Immature natural killer cell (primary cell): Measurements from ENCODE around the gene PPA2. TPM values are rescaled to one million over a fixed set of nuclear protein-coding genes. Genes with fewer than 3 reads are reported as not detected.
A peak's percentile ranks its signal among the peaks of the same experiment; 100 is the strongest.
"Not testable (repeated sequence)": the region's sequence is repeated elsewhere in the genome, so short reads cannot be mapped to it uniquely, and the experiment has no call there.

Experiments used
- DNase-seq, 3 donors: peaks; one replicate each; pipeline ENCODE4 v3.0.0; 2022; ENCODE audit warnings: mixed read lengths in 1 of 3
- H3K27ac Mint-ChIP-seq, 6 donors: one replicate each; pipeline ENCODE4 v1.8.0; 2020; ENCODE audit warnings: mixed read lengths in 6 of 6, mild to moderate bottlenecking in 5 of 6, inconsistent platforms in 4 of 6, moderate library complexity in 3 of 6
- H3K27me3 Mint-ChIP-seq, 3 donors: one replicate each; pipeline ENCODE4 v1.8.0; 2020 to 2021; ENCODE audit warnings: low read depth in 3 of 3, mild to moderate bottlenecking in 3 of 3, mixed read lengths in 3 of 3, moderate library complexity in 3 of 3, inconsistent platforms in 1 of 3
- H3K36me3 Mint-ChIP-seq, 3 donors: one replicate each; pipeline ENCODE4 v1.8.0; 2020; ENCODE audit warnings: mixed read lengths in 3 of 3, inconsistent platforms in 2 of 3, mild to moderate bottlenecking in 2 of 3
- H3K4me1 Mint-ChIP-seq, 2 donors: one replicate each; pipeline ENCODE4 v1.8.0; 2020; ENCODE audit warnings: inconsistent platforms in 2 of 2, mild to moderate bottlenecking in 2 of 2, mixed read lengths in 2 of 2, moderate library complexity in 1 of 2
- H3K4me3 Mint-ChIP-seq, 5 donors: one replicate each; pipeline ENCODE4 v1.8.0; 2020; ENCODE audit warnings: mild to moderate bottlenecking in 5 of 5, mixed read lengths in 5 of 5, inconsistent platforms in 3 of 5, moderate library complexity in 3 of 5
- H3K9me3 Mint-ChIP-seq, 6 donors: one replicate each; pipeline ENCODE4 v1.8.0; 2020; ENCODE audit warnings: mild to moderate bottlenecking in 6 of 6, mixed read lengths in 6 of 6, inconsistent platforms in 4 of 6, moderate library complexity in 3 of 6
- polyA plus RNA-seq, 3 donors: library from polyadenylated mRNA; unstranded; fragments of 300-500 nt; fragmentation: Illumina TruSeq; gene quantifications; one replicate each; pipeline ENCODE4 v1.2.3, GENCODE V29; 2021

The PPA2 gene
- polyA plus RNA-seq, 3 donors from 2014 or later: 91.4 to 110 (median 101) TPM

DNA sequence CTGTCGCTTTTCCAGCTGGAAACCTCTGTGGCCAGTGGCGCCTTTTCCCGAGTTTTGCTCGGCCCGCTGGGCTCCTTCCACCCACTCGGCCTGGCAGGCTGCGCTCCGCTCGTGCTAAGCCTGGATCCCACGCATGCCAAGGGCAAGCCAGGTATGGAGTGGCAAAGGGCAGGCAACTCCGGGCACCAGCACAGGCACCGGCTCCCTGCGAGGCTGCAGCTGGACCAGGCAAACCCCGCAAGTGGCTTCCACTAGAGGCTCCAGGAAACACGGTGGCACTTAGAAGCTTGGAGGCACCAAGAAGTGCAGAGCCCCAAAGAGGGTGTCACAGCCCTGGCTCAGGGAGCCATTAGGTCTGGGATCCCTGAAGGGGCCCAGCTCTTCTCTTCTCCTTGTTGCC is 59.5 kb downstream of the PPA2 start:
- peaks cover 0 to 7% of the 10 kb centered on the region in 2 donors for H3K4me1 Mint-ChIP-seq
- H3K27ac Mint-ChIP-seq: peak overlapping the region in 1 of 6 donors; percentile 48
- peaks cover 6 to 29% (median 27%) of the 10 kb centered on the region in 3 donors for H3K36me3 Mint-ChIP-seq
- H3K4me3 Mint-ChIP-seq: no peak overlapping the region
- no peaks in the 10 kb centered on the region for H3K27me3 Mint-ChIP-seq
- no peak for DNase-seq
- peaks cover 0 to 2% (median 0%) of the 10 kb centered on the region in 6 donors for H3K9me3 Mint-ChIP-seq

DNA sequence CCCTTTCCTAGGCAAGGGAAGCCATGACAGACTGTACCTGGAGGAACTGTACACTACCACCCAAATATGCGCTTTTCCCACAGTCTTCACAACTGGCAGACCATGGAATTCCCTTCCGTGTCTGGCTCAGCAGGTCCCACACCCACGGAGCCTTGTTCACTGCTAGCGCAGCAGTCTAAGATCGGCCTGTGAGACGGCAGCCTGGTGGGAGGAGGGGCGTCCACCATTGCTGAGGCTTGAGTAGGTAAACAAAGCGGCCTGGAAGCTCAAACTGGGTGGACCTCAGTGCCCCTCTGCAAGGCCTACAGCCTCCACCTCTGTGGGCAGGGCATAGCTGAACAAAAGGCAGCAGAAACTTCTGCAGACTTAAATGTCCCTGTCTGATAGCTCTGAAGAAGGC is 64.7 kb downstream of the PPA2 start:
- H3K27ac Mint-ChIP-seq: not testable (repeated sequence)

DNA sequence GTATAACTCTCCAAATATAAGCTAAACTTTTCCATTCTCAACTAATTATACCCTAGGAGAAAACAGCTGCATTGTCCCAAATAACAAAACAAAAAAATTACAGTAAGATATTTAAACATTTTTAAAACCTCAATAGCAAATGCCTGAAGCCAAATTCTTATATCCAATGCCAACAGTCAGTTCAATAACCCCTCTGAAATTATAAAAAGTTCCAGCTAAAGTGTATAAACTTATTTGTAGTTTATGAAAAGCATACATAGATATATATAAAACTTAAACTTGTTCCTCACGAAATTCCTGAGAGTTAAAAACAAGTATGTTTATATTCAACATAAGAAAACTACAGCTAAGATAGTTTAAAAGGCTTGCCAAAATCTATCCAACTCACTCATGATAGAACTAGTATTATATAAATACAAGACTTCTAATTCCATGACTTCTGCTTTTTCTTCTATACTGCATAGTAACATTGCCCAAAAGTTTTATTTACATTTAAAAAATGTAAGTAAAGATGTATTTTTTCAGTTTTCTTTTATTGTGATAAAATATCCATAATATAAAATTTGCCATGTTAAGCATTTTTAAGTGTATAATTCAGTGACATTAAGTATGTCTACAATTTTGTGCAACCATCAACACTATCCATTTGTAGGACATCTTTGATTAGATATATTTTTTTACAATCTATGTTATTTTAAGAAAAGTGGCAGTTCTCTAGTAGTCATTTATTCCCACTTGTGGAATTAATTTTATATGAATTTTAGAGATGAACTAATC is 72.8 kb downstream of the PPA2 start:
- Mint-ChIP-seq H3K27ac (no peak overlapping the region), H3K27me3 (no peaks in the 10 kb centered on the region), H3K36me3 (peaks cover 11 to 25% (median 19%) of the 10 kb centered on the region in 3 donors), H3K4me3 (no peak overlapping the region), H3K4me1 (no peaks in the 10 kb centered on the region), H3K9me3 (no peaks in the 10 kb centered on the region)
- DNase-seq: no peak

More for the DNA sequence above, 64.7 kb downstream of the PPA2 start:
- H3K36me3 Mint-ChIP-seq: peaks cover 24 to 58% (median 54%) of the 10 kb centered on the region in 3 donors
- H3K9me3 Mint-ChIP-seq, H3K27me3 Mint-ChIP-seq, H3K4me1 Mint-ChIP-seq, DNase-seq, H3K4me3 Mint-ChIP-seq: not testable (repeated sequence)

DNA sequence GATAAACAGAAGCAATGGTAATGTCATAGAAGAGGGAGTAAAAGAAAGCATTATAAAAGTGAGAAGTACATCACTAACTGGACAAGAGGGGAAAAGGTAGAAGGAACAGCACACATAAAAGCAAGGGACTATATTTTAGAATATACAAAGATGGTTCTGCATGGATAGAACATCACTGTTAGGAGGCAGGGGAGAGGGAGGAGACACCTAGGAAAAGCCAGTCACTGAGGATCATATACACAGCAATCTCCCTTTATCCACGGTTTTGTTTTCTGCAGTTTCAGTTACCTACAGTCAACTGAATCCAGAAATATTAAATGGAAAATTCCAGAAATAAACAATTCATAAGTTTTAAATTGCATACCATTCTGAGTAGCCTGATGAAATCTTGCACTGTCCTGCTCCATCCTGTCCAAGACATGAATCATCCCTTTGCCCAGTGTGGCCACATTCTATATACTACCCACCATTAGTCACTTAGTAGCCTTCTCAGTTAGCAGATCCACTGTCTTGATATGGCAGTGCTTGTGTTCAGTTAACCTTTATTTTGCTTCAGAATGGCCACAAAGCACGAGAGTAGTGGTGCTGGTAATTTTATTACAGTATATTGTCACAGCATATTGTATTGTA is 74.2 kb downstream of the PPA2 start:
- DNase-seq: no peak
- Mint-ChIP-seq H3K36me3 (peaks cover 7 to 23% (median 15%) of the 10 kb centered on the region in 3 donors), H3K4me1 (no peaks in the 10 kb centered on the region), H3K27me3 (no peaks in the 10 kb centered on the region), H3K27ac (no peak overlapping the region), H3K9me3 (no peaks in the 10 kb centered on the region), H3K4me3 (no peak overlapping the region)

DNA sequence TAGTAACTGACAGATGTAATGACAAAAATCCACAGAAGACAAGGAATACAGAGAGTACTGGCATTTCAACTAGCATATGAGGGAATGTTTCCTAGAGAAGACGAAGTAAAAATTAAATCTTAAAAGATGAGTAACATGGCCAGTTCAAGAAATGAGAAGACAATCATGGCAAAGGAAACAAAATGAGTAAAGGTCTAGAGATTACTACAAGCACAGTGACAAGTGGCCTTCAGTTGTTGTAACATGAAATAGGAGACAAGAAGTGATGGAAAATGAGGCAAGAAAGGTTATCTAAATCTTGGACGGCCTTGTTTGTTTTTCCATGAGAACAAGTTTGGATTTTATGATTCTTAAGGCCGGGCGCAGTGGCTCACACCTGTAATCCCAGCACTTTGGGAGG is 81.0 kb downstream of the PPA2 start:
- DNase-seq: no peak
- Mint-ChIP-seq H3K4me3 (no peak overlapping the region), H3K27ac (no peak overlapping the region), H3K9me3 (no peaks in the 10 kb centered on the region), H3K36me3 (peaks cover 23 to 45% (median 29%) of the 10 kb centered on the region in 3 donors), H3K27me3 (peaks cover 0 to 2% (median 0%) of the 10 kb centered on the region in 3 donors), H3K4me1 (peaks cover 0 to 2% of the 10 kb centered on the region in 2 donors)

DNA sequence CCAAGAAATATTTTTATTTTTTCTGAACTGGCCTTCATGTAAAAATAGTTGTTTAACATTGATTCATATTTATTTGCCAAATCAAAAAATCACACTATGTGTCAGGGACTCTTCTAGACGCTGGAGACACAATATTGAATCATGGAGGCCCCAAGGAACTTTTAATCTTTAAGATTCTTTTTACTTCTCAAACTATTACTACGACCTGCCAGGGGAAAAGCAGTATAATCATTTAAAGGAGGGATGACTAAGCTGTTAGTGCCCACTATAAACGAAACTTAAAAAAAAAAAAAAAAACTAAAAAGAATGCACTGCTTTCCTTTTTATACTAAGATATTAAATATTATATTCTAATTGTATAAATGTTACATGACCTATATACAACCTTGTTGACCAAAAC is 84.7 kb downstream of the PPA2 start:
- H3K27ac Mint-ChIP-seq: no peak overlapping the region
- peaks cover 0 to 2% of the 10 kb centered on the region in 2 donors for H3K4me1 Mint-ChIP-seq
- H3K9me3 Mint-ChIP-seq: no peaks in the 10 kb centered on the region
- H3K27me3 Mint-ChIP-seq: peaks cover 0 to 2% (median 0%) of the 10 kb centered on the region in 3 donors
- H3K36me3 Mint-ChIP-seq: peaks cover 28 to 46% (median 41%) of the 10 kb centered on the region in 3 donors
- DNase-seq: no peak
- no peak overlapping the region for H3K4me3 Mint-ChIP-seq

DNA sequence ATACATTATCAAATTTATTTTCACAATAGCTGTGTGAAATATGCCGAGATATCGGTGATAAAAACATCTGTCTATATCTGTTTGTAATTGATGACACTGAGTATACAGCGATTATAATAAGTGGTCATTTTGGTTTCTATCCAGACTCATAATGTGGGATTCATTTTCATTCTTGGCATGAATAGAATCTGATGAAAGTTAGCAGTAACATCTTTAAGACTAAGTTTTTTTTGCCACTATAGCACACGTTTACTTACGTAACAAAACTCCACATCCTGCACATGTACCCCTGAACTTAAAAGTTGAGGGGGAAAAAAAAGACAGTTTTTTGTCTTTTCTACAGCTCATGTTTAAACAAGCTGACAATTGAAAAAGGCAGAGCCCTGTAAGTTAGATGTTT is 86.4 kb downstream of the PPA2 start:
- H3K36me3 Mint-ChIP-seq: peaks cover 36 to 54% (median 48%) of the 10 kb centered on the region in 3 donors
- no peak overlapping the region for H3K4me3 Mint-ChIP-seq
- no peak for DNase-seq
- H3K27ac Mint-ChIP-seq: no peak overlapping the region
- no peaks in the 10 kb centered on the region for H3K9me3 Mint-ChIP-seq
- peaks cover 0 to 2% (median 0%) of the 10 kb centered on the region in 3 donors for H3K27me3 Mint-ChIP-seq
- peaks cover 0 to 2% of the 10 kb centered on the region in 2 donors for H3K4me1 Mint-ChIP-seq

DNA sequence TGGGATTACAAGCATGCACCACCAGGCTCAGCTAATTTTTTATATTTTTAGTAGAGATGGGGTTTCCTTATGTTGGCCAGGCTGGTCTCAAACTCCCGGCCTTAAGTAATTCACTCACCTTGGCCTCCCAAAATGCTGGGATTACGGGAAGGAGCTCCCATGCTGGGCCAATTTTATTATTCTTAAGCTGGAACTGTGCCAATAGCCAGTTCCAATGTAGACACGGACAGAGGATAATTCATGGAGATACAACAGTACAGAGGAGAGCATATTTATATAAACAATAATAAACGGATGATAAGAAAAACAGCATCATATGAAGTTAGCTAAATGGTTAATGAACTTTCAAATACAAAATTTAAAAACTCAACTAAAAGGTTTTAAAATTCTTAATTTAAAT is 87.8 kb downstream of the PPA2 start:
- H3K4me1 Mint-ChIP-seq: peaks cover 0 to 2% of the 10 kb centered on the region in 2 donors
- H3K36me3 Mint-ChIP-seq: peaks cover 33 to 56% (median 45%) of the 10 kb centered on the region in 3 donors
- peaks cover 0 to 2% (median 0%) of the 10 kb centered on the region in 3 donors for H3K27me3 Mint-ChIP-seq
- H3K4me3 Mint-ChIP-seq: no peak overlapping the region
- no peak for DNase-seq
- no peak overlapping the region for H3K27ac Mint-ChIP-seq
- H3K9me3 Mint-ChIP-seq: no peaks in the 10 kb centered on the region

DNA sequence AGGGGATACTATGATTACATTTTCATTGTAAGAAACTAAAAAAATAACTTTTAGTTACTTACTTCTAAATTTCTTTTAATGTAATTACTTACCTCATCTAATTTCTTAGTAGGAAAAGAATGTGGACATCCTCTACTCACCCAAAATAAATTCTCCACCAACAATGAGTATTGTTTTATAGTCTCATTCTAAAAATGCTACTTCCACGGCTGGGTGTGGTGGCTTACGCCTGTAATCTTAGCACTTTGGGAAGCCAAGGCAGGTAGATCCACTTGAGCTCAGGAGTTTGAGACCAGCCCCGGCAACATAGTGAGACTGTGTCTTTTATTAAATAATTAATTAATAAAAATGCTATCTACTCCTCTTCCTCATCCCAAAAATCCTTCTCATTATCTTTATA is 99.8 kb downstream of the PPA2 start:
- H3K4me1 Mint-ChIP-seq: no peaks in the 10 kb centered on the region
- no peaks in the 10 kb centered on the region for H3K27me3 Mint-ChIP-seq
- H3K36me3 Mint-ChIP-seq: peaks cover 11 to 19% (median 16%) of the 10 kb centered on the region in 3 donors
- H3K4me3 Mint-ChIP-seq: no peak overlapping the region
- no peaks in the 10 kb centered on the region for H3K9me3 Mint-ChIP-seq
- no peak for DNase-seq
- H3K27ac Mint-ChIP-seq: peak overlapping the region in 1 of 6 donors; percentile 45

DNA sequence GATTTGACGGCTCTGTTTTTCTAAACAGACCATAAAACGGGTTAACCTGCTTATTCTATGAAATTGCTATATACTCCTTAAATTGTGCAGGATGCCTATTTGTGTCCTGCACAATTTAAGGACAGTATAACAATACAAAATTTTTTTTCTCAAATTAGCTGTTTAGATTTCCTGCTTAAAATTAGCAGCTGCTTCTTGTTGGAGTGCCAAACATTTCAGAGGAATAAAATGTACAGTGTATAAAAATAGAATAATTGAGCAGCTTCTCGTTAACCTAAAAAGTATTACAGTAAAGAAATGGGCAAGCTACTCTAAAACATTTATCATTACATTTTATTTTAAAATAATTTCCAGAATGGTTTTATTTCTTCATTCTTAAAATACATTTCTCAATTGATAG is 100.5 kb downstream of the PPA2 start:
- no peaks in the 10 kb centered on the region for H3K9me3 Mint-ChIP-seq
- H3K27me3 Mint-ChIP-seq: no peaks in the 10 kb centered on the region
- H3K4me3 Mint-ChIP-seq: no peak overlapping the region
- H3K27ac Mint-ChIP-seq: no peak overlapping the region
- H3K36me3 Mint-ChIP-seq: peaks cover 16 to 25% (median 22%) of the 10 kb centered on the region in 3 donors
- peaks cover 0 to 4% of the 10 kb centered on the region in 2 donors for H3K4me1 Mint-ChIP-seq
- DNase-seq: no peak

DNA sequence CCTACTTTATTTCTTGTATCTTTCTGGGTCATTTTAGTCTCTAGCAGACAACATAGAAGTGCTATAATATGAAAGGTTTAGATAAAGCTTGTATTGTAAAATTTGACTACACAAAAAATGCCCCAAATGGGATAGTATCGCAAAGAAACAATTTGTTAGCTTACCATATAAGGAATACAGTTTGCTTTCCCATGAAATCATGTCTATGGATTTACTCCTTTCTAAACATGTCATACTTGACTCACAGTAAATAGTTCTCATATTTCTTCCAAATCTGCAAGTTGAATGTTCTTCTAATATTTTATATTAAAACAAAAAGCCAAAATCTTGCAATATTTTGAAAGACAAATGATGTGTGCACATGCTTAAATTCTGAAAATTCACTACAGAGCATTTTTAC is 103.9 kb downstream of the PPA2 start:
- Mint-ChIP-seq H3K4me3 (no peak overlapping the region), H3K27me3 (no peaks in the 10 kb centered on the region), H3K36me3 (peaks cover 36 to 50% (median 44%) of the 10 kb centered on the region in 3 donors)

DNA sequence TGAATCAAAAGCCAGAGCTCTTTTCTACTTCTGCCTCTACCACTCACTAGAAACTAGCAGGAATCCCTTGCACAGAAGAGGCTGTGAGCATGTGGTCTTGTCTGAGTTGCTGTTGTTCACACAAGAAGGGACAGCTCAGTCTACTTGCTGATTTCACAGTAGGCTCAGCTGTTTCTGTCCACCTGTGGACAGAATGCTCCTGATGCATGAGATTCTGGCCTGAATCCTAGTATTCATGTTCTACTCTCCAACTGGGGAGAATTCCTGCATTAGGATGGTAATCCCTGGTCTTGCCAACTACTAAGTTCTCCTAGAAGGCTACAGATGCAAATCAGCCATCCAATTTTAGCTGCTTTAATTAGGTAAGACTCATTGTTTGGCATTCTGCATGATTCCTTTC is 112.8 kb downstream of the PPA2 start:
- H3K27me3 Mint-ChIP-seq: no peaks in the 10 kb centered on the region
- H3K9me3 Mint-ChIP-seq: peaks cover 0 to 4% (median 0%) of the 10 kb centered on the region in 6 donors
- no peak for DNase-seq
- peaks cover 11 to 14% of the 10 kb centered on the region in 2 donors for H3K4me1 Mint-ChIP-seq
- H3K4me3 Mint-ChIP-seq: no peak overlapping the region
- H3K27ac Mint-ChIP-seq: peak overlapping the region in 2 of 6 donors; percentile 4 to 39
- H3K36me3 Mint-ChIP-seq: peaks cover 30 to 41% (median 39%) of the 10 kb centered on the region in 3 donors

More for the DNA sequence above, 103.9 kb downstream of the PPA2 start:
- Mint-ChIP-seq H3K27ac (no peak overlapping the region), H3K9me3 (peaks cover 0 to 4% (median 0%) of the 10 kb centered on the region in 6 donors), H3K4me1 (peaks cover 0 to 5% of the 10 kb centered on the region in 2 donors)
- no peak for DNase-seq

DNA sequence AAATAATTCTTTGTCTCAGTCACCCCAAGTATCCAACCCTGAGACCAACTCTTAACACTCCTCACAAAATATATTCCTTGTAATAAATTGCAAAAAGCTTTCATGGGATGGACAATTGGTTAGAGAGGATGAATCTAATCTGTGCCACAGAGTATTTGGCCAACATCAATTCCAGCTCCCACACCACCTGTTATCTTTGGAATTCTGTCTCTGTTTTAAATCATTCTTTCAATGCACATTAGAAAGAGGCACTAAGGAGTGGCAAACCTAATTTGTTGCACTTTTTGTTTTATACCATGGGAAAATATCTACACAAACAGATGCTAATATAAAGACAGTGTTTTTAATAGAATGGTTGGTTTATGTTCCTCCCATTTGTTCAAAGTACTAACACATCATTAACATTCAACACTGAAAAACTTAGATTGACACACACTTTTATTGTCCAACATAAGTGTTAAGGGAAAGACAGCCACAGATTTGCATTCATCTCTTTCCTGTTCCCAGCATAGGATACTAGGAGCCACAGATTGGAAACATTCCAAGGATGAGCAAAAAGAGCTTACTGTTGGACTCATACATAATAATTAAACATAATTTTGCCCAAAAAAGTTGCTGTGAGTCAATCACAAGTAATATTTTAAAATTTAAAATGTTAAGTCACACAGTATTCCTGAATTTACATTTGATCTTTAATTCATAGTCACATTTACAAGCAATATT is 116.4 kb downstream of the PPA2 start:
- Mint-ChIP-seq H3K36me3 (peaks cover 23 to 32% (median 24%) of the 10 kb centered on the region in 3 donors), H3K9me3 (no peaks in the 10 kb centered on the region), H3K4me3 (no peak overlapping the region), H3K27me3 (no peaks in the 10 kb centered on the region), H3K4me1 (no peaks in the 10 kb centered on the region), H3K27ac (peak overlapping the region in 1 of 6 donors; percentile 9)
- DNase-seq: no peak

DNA sequence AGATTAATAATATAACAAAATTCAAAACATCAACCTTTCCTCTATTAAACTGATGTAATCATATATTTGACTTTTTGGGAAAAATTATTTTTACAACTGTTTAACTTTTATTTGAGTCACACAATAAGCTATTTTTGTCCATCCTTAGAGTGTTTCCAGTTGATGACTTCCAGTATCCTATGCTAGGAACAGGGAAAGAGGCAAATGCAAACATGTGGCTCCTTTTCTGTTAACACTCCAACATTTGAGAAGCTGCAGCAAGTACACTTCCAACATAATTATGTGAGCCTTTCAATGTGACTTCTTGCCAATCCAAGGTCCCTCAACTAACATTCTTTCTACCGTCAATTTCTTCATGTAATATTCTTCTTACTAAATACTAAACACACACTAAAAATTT is 117.7 kb downstream of the PPA2 start:
- DNase-seq: no peak
- no peak overlapping the region for H3K27ac Mint-ChIP-seq
- H3K27me3 Mint-ChIP-seq: no peaks in the 10 kb centered on the region
- H3K9me3 Mint-ChIP-seq: no peaks in the 10 kb centered on the region
- H3K36me3 Mint-ChIP-seq: peaks cover 23 to 32% (median 24%) of the 10 kb centered on the region in 3 donors
- H3K4me3 Mint-ChIP-seq: no peak overlapping the region
- no peaks in the 10 kb centered on the region for H3K4me1 Mint-ChIP-seq
